WI38 (cell line): ENCODE data around the gene PIGK.
"Not testable (repeated sequence)": the region's sequence is repeated elsewhere in the genome, so short reads cannot be mapped to it uniquely, and the experiment has no call there.

Source experiments
- H3K4me3 ChIP-seq: 2 replicates; pipeline ENCODE4 v1.5.1; 2011; ENCODE audit warnings: low read depth, mild to moderate bottlenecking, control low read depth, low read length
- TF ChIP-seq, protein P1 (sequence below): IDR thresholded peaks from 2 replicates; pipeline ENCODE4 v1.5.1; 2012; ENCODE audit warnings: low read depth, mild to moderate bottlenecking, control low read depth, low read length

The PIGK gene

DNA sequence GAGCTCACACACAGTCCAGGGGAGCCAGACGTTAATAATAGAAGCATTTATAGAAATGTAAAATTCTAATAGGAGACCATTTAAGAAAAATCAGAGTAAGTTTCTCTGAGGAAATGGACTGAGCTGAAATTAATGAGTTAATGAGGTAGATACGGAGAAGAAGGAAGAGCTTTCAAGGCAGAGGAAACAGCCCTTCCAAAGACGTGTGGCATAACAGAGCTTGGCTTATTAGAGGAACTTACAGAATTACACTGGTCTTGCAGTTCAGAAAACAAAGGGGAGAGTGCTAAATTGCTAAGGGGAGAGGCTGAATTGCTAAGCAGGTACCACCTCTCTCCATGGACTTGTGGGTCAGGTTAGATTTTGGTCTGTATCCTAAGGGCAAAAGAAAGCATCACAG, 8.2 kb upstream of the PIGK start:
- TF ChIP-seq, protein P1, sequence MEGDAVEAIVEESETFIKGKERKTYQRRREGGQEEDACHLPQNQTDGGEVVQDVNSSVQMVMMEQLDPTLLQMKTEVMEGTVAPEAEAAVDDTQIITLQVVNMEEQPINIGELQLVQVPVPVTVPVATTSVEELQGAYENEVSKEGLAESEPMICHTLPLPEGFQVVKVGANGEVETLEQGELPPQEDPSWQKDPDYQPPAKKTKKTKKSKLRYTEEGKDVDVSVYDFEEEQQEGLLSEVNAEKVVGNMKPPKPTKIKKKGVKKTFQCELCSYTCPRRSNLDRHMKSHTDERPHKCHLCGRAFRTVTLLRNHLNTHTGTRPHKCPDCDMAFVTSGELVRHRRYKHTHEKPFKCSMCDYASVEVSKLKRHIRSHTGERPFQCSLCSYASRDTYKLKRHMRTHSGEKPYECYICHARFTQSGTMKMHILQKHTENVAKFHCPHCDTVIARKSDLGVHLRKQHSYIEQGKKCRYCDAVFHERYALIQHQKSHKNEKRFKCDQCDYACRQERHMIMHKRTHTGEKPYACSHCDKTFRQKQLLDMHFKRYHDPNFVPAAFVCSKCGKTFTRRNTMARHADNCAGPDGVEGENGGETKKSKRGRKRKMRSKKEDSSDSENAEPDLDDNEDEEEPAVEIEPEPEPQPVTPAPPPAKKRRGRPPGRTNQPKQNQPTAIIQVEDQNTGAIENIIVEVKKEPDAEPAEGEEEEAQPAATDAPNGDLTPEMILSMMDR = no peak

DNA sequence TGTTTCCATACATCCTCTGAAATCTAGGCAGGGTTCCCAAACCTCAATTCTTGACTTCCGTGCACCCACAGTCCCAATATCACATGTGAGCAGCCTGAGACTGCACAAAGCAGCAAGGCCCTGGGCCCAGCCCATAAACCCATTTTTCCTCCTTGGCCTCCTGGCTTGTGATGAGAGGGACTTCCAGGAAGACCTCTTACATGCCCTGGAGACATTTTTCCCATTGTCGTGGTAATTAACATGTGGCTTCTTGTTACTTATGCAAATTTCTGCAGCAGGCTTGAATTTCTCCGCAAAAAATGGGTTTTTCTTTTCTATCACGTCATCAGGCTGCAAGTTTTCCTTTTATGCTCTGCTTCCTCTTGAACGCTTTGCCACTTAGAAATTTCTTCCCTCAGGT, 3.3 kb upstream of the PIGK start:
- TF ChIP-seq, protein P1 = no peak
- no peak overlapping the region for H3K4me3 ChIP-seq

More for the DNA sequence above, 8.2 kb upstream of the PIGK start:
- H3K4me3 ChIP-seq = no peak overlapping the region

DNA sequence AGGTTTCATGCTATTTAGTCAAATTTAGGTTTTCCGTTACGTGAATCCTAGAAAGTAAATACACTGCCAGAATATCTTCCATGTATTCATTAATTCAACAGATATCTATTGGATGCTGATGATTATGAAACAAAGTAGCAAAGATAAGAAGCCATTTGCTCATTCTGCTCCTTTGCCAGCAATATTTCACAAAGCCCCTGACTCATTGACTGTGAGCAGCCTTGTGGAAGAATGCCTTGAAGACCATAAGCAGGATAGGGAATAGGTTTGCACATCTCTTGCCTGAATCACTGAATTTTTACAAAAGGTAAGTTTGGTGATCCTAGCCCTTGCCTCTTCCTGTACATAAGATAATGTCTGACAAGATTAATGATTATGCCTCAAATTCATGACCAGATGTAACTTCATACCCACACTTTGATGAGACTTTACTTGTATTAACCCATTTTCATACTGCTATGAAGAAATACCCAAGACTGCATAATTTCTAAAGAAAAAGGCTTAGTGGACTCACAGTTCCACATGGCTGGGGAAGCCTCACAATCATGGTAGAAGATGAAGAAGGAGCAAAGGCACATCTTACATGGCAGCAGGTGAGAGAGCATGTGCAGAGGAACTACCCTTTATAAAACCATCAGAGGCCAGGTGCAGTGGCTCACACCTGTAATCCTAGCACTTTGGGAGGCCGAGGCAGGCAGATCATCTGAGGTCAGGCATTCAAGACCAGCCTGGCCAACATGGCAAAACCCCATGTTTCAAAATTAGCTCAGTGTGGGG, 1.6 kb upstream of the PIGK start:
- TF ChIP-seq, protein P1 = no peak
- no peak overlapping the region for H3K4me3 ChIP-seq

DNA sequence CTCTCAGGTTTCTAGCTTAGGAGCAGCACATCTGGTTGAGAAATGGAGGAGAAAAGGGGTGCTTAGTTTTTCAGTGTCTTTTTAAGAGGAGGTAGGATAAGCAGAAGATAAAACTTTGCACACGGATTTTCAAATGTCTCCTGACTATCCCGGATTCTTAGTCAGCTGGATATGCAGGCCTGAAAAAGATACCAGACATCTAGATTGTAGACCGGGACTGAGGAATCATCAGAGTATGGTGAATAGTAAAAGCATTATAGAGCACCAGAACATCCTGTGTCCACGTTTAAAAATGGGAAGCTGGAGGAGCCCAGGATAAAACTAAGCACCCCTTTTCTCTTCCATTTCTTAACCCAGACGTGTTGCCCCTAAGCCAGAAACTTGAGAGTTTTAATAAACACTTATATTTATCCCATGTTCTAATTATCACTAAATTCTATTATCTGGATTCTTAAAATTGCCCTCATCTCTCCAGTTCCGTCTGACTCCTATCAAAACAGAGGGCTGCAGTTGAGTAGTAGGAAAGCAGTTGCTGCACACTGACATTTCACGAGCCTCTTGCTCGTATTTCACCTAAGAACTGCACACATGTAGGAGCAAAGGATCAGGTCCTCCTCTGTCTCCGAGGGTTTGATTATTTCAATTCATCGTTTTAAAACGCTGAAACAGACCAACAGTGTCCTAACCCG, 609 bp downstream of the PIGK start:
- H3K4me3 ChIP-seq = peak overlapping the region; percentile 92
- TF ChIP-seq, protein P1 = no peak

DNA sequence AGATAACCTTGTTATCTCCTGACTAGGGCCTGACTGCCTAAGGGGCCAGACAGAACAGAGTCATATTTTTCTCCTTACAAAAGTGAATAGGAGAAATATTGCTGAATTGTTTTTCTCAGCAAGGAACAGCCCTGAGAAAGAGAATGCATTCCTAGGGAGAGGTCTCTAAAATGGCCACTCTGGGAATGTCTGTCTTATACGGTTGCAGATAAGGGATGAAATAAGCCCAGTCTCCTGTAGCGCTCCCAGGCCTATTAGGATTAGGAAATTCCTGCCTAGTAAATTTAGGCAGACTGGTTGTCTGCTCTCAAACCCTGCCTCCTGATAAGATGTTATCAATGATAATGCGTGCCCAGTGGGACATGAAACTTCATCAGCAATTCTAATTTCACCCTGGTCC, 15.2 kb downstream of the PIGK start:
- H3K4me3 ChIP-seq = not testable (repeated sequence)

DNA sequence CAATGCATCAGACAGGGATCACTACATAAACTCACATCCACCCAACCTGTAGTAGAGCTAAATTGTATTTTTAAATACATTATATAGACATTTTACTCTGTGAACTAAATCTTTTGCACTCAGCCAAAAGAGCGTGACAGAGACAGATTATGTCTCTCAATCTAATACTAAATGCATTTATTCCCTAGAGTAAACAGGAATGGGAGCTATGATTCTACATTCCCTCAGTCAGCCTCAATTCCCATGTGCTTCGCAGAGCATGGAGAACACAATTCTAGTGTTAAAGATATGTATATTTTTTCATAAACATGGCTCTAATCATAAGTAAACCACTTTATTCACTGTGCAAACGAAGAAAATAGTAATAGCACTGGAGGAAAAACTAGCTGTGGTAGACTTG, 16.5 kb downstream of the PIGK start:
- TF ChIP-seq, protein P1 = no peak

DNA sequence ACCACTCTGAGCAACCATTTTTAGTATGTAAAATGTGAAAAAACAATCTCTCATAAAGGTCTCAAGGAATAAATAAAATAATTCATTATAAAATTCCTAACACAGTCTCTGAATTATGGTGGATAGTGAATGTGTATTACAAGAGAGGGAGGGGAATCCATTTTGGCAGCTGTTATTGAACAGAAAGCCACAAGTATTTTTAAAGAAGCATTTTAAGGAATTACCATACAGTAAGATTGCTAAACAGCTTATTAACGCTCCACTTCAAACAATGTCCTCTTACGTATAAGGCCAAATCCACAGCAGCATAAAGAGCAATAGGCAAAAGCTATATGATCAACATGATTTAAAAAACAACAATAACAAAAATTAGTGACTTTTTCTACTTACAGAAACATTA, 18.4 kb downstream of the PIGK start:
- TF ChIP-seq, protein P1 = no peak
- H3K4me3 ChIP-seq = no peak overlapping the region

More for the DNA sequence above, 16.5 kb downstream of the PIGK start:
- H3K4me3 ChIP-seq = no peak overlapping the region
